Breast epithelium (tissue), 3 donors: ENCODE results near the gene MLH1.
"Not testable (repeated sequence)": the region's sequence is repeated elsewhere in the genome, so short reads cannot be mapped to it uniquely, and the experiment has no call there.

Experiments
- POLR2A ChIP-seq: fragments of 450-650 bp; IDR thresholded peaks from one replicate; pipeline ENCODE4 v1.6.1; 2016; ENCODE audit warnings: antibody characterized with exemption, mild to moderate bottlenecking, moderate library complexity
- POLR2AphosphoS5 ChIP-seq, 3 donors: sonication (generic); formaldehyde crosslinking; IDR thresholded peaks; one replicate each; pipeline ENCODE4 v1.6.1; 2017; ENCODE audit warnings: antibody characterized with exemption in 3 of 3
- TF ChIP-seq, protein P1 (sequence below), 3 donors: fragments of 450-650 bp; IDR thresholded peaks; one replicate each; pipeline ENCODE4 v1.5.1; 2016 to 2017; ENCODE audit warnings: antibody characterized with exemption in 3 of 3, mild to moderate bottlenecking in 3 of 3, moderate library complexity in 3 of 3

DNA sequence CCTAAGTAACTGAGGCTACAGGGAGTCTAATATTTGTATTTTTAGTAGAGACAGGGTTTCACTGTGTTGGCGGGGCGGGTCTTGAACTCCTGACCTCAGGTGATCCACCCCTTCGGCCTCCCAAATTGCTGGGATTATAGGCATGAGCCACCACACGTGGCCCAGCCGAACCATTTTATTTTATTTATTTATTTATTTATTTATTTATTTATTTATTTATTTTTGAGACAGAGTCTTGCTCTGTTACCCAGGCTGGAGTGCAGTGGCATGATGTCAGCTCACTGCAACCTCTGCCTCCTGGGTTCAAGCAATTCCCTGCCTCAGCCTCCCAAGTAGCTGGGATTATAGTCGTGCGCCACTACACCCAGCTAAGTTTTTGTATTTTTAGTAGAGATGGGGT lies 30.3 kb upstream of the MLH1 start:
- not testable (repeated sequence) for TF ChIP-seq POLR2AphosphoS5 (IDR thresholded peaks at IDR 0.05); POLR2A
- TF ChIP-seq, protein P1, sequence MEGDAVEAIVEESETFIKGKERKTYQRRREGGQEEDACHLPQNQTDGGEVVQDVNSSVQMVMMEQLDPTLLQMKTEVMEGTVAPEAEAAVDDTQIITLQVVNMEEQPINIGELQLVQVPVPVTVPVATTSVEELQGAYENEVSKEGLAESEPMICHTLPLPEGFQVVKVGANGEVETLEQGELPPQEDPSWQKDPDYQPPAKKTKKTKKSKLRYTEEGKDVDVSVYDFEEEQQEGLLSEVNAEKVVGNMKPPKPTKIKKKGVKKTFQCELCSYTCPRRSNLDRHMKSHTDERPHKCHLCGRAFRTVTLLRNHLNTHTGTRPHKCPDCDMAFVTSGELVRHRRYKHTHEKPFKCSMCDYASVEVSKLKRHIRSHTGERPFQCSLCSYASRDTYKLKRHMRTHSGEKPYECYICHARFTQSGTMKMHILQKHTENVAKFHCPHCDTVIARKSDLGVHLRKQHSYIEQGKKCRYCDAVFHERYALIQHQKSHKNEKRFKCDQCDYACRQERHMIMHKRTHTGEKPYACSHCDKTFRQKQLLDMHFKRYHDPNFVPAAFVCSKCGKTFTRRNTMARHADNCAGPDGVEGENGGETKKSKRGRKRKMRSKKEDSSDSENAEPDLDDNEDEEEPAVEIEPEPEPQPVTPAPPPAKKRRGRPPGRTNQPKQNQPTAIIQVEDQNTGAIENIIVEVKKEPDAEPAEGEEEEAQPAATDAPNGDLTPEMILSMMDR (IDR thresholded peaks at IDR 0.05) = not testable (repeated sequence)
